Non-pigmented ciliary epithelial cell (primary cell): ENCODE measurements around the gene GNB1L.
"Not testable (repeated sequence)": the region's sequence is repeated elsewhere in the genome, so short reads cannot be mapped to it uniquely, and the experiment has no call there.

Source experiments
- DNase-seq: peaks from one replicate; pipeline ENCODE4 v3.0.0-alpha.2; 2010; ENCODE audit warnings: low read depth

GNB1L gene

DNA sequence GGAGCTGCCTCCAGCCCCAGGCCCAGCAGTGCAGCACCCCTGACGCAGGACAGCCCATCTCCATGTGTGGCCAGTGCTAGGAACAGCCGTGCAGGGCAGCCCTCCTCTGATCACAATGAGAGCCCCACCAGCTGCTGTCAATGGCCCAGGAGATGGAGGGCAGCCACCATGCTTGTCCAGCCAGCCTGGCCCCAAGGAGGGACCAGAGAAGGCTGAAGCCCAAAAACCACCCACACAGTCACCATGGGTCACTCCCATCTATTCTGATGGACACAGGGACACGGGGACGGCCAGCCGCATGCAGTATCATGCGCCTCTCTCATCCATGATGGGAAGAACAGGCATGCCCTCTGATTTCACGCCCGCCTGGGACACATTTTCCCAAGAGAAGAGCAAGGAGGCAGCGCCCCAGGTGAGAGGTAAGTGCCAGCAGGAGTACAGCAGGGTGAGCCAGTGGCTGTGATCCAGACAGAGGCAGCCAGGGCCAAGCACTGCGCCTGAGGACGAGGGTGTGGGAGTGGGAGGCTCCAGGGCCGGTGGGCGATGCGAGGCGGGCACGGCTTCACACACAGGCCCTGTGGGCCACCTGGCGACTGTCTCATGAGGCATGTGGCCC, 33.6 kb upstream of the GNB1L start:
- no peak for DNase-seq

DNA sequence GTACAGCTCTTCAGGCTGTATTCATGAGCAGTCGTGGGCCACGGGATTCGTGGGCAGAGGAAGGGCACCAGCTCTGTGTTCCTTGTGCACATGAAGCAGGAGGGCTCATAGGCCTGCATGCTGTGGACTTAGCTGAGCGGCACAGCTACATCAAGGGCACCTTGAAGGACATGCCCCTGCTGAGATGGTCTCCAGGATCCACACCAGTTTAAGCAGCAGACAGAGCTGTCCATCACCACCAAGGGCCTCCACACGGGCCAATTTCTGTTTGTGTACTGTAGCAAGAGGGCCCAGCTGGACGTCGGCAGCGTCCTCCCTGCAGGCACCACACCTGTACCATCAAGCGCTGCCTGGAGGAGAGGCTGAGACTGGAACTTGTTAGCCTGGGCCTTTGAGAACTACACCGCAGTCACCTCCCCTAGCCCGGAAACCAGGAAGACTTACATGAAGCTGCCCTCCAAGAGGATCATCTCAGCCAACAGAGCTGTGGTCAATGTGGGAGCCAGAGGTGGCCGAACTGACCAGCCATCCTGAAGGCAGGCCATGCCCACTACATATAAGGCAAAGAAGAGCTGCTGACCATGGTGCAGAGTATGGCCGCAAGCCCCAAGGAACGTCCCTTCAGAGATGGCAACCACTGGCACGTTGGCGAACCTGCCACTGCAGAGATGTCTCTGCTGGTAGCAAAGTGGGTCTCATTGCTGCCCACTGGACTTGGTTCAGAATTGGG, 32.7 kb upstream of the GNB1L start:
- no peak for DNase-seq

DNA sequence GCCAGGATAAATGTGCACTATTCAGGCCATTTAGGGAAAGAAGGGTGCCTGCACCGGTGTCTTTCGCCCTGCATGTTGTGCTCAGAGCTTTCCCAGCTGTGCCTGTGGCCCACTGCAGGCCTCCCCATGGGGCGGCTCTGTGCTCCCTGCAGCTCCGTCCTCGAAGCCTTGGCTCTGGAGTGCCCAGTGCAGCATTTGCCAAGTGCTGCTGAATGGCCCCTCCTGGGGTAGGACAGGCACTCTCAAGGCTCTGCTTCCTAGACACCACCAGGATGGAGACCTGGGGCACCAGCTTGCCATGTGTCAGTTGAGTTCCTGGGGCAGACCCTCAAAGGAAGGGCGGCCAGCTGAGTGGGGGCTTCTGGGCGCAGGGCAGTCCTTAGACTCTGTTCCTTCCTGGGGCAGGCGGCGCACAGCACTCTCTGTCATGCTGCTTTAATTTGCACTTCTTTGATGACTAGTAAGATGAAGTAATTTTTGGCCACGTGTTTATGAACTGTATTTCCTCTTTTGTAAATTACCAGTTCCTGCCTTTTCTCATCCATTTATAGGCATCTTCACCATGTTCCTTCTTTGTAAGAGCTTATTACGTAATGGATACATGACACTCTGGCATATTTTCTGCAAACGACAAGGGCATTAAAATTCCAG, 32.1 kb upstream of the GNB1L start:
- DNase-seq = peak; percentile 37

DNA sequence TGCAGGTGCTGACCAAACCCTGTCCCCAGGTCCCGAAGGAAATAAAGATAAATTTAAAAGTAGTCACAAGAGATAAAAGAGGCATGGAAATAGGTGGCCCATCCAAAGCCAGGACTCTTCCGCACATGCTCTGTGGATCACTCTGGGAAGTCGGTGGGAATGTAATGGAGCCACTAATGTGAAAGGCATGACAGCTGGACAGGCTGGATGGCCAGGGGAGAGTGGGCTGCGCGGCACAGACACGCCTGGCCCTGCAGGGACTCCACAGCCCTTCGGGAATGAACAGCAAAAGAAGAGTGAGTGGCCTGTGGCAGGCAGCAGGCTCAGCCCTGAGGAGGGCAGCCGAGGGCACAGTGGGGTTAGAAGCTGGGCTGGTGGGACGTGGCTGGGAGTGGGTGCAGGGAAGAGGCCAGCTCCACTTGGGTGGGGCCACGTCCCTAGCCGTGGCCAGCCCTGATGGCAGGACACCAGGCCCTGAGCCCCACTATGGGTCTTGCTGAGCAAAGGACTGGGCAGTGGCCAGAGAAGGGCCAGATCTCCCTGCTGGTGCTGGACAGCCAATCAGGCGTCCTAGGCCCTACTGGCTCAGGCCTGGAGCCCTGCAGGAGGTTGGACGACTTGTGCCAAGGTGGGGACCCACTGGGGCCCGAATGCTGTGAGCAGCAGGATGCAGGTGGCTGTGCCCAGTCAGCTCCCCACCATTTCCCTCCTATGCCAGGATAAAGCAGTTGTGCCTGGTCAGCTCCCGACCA, 31.3 kb upstream of the GNB1L start:
- no peak for DNase-seq

- no peak for DNase-seq
Measured at GRCh38 chr22:19884954-19885751, 30.5 kb upstream of the GNB1L start.

DNA sequence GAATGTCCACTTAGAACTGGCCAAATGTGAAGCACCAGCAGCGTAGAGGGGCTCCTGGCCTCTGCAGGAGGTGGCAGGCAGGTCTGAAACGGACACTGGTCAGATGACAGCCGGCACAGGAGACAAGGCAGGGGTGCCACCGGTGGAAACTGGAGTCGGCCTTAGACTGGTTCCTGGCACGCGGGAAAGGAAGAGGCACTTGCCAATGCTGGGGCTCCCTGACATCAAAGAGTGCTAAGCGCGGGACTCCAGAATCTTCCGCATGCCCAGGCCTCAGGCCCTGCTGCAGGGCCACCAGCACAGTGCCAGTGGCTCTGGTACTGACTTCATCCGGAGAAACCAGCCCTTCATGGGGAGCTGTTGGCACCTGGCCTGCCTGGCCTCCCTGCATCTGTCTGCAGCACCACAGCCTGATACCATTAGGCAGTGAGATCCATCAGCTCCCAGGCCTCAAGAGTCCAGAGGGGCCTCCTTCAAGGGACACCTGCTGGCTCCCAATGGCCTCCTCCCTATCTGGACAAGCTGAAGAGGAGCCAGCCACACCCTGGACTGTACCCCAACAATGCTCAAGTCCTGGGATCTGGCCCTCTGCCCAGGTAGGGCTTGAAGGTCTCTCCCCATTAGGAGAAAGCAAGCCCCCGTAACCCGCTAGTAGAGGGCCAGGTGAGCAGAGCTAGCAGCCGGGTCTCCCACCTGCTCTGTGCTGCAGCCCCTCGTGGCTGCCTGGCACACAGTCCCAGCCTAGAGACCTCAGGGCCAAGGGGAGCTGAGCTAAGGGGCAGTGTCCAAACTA, 29.7 kb upstream of the GNB1L start:
- DNase-seq = no peak

DNA sequence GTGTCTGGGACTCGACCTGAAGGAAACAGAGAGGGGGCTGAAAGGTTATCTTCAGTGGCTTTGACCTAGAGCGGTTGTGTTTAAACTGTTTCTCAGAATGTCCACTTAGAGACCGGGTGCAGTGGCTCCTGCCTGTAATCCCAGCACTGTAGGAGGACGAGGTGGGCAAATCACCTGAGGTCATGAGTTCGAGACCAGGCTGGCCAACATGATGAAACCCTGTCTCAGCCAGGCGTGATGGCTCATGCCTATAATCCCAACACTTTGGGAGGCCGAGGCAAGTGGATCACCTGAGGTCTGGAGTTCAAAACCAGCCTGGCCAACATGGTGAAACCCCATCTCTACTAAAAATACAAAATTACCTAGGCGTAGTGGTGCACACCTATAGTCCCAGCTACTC, 28.8 kb upstream of the GNB1L start:
- not testable (repeated sequence) for DNase-seq

- DNase-seq = no peak
Measured at GRCh38 chr22:19882446-19883381, 28.0 kb upstream of the GNB1L start.

GRCh38 chr22:19880786-19881569, 26.3 kb upstream of the GNB1L start:
- peak; percentile 86 for DNase-seq

- no peak for DNase-seq
Measured at GRCh38 chr22:19879992-19880785, 25.5 kb upstream of the GNB1L start.

DNA sequence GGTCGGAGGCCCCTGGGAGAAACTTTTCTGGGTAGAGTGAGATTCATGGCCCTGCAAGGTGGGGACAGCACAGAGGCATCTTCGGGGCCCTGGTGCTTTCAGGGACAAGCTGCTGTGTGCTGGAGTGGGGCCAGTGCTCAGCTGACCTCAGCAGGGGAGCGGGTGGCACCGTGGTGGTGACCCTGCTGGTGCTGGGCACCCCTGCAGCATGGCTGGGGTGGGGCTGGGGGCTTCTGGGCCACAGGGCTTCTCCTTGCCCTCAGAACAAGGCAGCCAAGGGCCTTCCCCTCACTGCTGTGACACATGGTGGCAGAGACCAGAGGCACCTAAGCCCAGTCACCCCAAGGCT, 24.9 kb upstream of the GNB1L start:
- DNase-seq = no peak

- no peak for DNase-seq
Measured at GRCh38 chr22:19879246-19879570, 24.5 kb upstream of the GNB1L start.

GRCh38 chr22:19878461-19879245, 24.0 kb upstream of the GNB1L start:
- DNase-seq = no peak

GRCh38 chr22:19877626-19878339, 23.1 kb upstream of the GNB1L start:
- no peak for DNase-seq

- no peak for DNase-seq
Measured at GRCh38 chr22:19876941-19877625, 22.4 kb upstream of the GNB1L start.

DNA sequence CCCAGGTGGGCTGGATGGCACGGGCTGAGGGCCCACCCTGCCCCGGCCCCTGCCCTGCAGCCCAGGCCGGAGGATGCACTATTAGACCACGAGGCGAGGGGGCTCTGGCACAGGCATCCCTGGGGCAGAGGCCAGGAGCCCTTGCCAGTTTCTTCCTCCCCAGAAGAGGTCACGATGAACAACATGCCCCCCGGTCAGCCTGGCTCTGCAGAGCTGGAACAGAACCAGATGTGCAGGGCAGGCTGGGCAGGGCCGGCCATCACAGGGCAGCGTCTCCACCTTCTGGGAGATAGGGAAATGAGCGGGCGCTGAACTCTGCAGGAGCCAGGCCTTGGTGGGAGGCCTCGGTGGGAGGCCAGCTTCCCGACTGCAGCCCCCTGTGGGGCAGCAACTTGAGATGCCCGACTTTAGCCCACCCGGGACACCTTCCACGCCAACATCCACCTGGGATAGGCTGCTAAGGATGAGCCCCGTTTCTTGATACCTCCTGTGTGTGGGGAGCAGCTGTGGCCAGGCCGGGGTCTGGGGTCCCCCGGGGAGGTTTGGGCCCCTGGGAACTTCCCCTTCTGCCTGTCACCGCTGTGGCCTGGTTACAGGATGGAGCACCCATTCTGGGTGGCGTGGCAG, 21.8 kb upstream of the GNB1L start:
- DNase-seq = no peak
